Adrenal gland (tissue), 12 donors: Measurements from ENCODE around the gene EPC1. TPM values are rescaled to one million over a fixed set of nuclear protein-coding genes. Genes with fewer than 3 reads are reported as not detected.
A peak's percentile ranks its signal among the peaks of the same experiment; 100 is the strongest.

Experiments used
- DNase-seq, 7 donors: peaks; one replicate each; pipeline ENCODE4 v3.0.0-alpha.2; 2019 to 2020
- H3K27ac ChIP-seq, 5 donors: fragments of 200-600 bp; sonication (generic) in 4 of 5; 1 replicate in 3 of 5; 2 replicates in 2 of 5; pipeline versions ENCODE4 v1.5.1 to v1.8.0; 2016 to 2020; ENCODE audit warnings: mild to moderate bottlenecking in 1 of 5
- H3K27me3 ChIP-seq: fragments of 200-600 bp; 2 replicates; pipeline ENCODE4 v1.8.0; 2021
- H3K36me3 ChIP-seq, 2 donors: fragments of 200-600 bp; replicated peaks in 1 of 2; 1 replicate in 1 of 2; 2 replicates in 1 of 2; pipeline versions ENCODE4 v1.5.1 to v1.8.0; 2018 to 2022
- H3K4me1 ChIP-seq, 2 donors: fragments of 200-600 bp; replicated peaks in 1 of 2; 1 replicate in 1 of 2; 2 replicates in 1 of 2; pipeline versions ENCODE4 v1.5.1 to v1.8.0; 2018 to 2021
- H3K4me3 ChIP-seq, 4 donors: fragments of 200-600 bp; sonication (generic) in 3 of 4; one replicate each; pipeline ENCODE4 v1.5.1; 2016 to 2018
- H3K9me3 ChIP-seq, 3 donors: fragments of 200-600 bp; sonication (generic) in 1 of 3; replicated peaks in 1 of 3; 1 replicate in 2 of 3; 2 replicates in 1 of 3; pipeline versions ENCODE4 v1.5.1 to v1.8.0; 2016 to 2021
- CTCF ChIP-seq, 6 experiments: fragments of 450-650 bp in 4 of 6; fragments of 200-600 bp in 2 of 6; sonication (generic) in 1 of 6; IDR thresholded peaks; 1 replicate in 5 of 6; 2 replicates in 1 of 6; pipeline versions ENCODE4 v1.5.1 to v1.8.0; 2016 to 2021; ENCODE audit warnings: antibody characterized with exemption in 6 of 6, mild to moderate bottlenecking in 2 of 6, moderate library complexity in 1 of 6
- POLR2A ChIP-seq, 2 donors: fragments of 450-650 bp; IDR thresholded peaks; one replicate each; pipeline ENCODE4 v1.6.1; 2017; ENCODE audit warnings: antibody characterized with exemption in 2 of 2, mild to moderate bottlenecking in 2 of 2, moderate library complexity in 1 of 2
- WGBS, 4 donors: extraction: QIAGEN DNeasy Blood & Tissue Kit in 2 of 4; methylation state at CpG; one replicate each; pipeline versions ENCODE4 v1.1.5 to v1.1.7; 2013 to 2017; 5-methylcytosine and 5-hydroxymethylcytosine counted together
- intact Hi-C, 2 donors: fragments of 100-400 bp; cut with DNase I; formaldehyde crosslinking; loops; one replicate each; pipeline versions ENCODE4 v1.14.1 to v1.15.0; 2022 to 2023
- polyA plus RNA-seq, 3 donors: library from polyadenylated mRNA; stranded (reverse); fragments of 200-250 nt in 2 of 3; fragments of 350-450 nt in 1 of 3; fragmentation: Illumina TruSeq in 1 of 3; extraction: RNeasy Lipid Tissue Mini Kit (QIAGEN cat#74804) in 1 of 3; gene quantifications; one replicate each; pipeline ENCODE4 v1.2.3, GENCODE V29; 2013 to 2014
- total RNA-seq, 9 donors: library from RNA; depleted of rRNA in 4 of 9; stranded (reverse); fragments of >200 nt in 4 of 9; fragments of 120-200 nt in 1 of 9; fragmentation: NEBNext Ultra II Directional in 1 of 9; extraction: Animal tissue kit (Norgen Biotek cat#: 25700) in 1 of 9; gene quantifications; one replicate each; pipeline versions ENCODE4 v1.1.0 to v1.2.4, GENCODE V29; 2013 to 2023
- donor health status: healthy with polysubstance abuse.
- donor health status: Bipolar disorder and iron deficiency.
- donor health status: DM: yes; HTN: yes; CAD: no.
- donor health status: DM: no; HTN: no; CAD: no.
- donor health status: DM: no; HTN: no; CAD: no.
- donor health status: DM: yes; HTN: yes; CAD: no.

The EPC1 gene
- total and polyA plus RNA-seq, 12 donors = 10.9 to 43.6 (median 24.4) TPM

GRCh38 chr10:32273336-32273735, 73.6 kb downstream of the EPC1 start:
- no peak for DNase-seq
- Histone ChIP-seq H3K27ac (no peak overlapping the region), H3K36me3 (peaks cover 0 to 47% of the 10 kb centered on the region in 2 donors), H3K4me1 (peaks cover 0 to 29% of the 10 kb centered on the region in 2 donors), H3K27me3 (no peaks in the 10 kb centered on the region), H3K4me3 (no peak overlapping the region), H3K9me3 (no peaks in the 10 kb centered on the region)
- intact Hi-C loops = no loop called here
- 66 to 79% (median 73%) methylated on average over 1 of the region's 1 CpG for WGBS, 4 donors
- TF ChIP-seq POLR2A (IDR thresholded peaks at IDR 0.05) (no peak), CTCF (IDR thresholded peaks at IDR 0.05) (no peak)

- Histone ChIP-seq H3K36me3 (peaks cover 0 to 57% of the 10 kb centered on the region in 2 donors), H3K27me3 (no peaks in the 10 kb centered on the region), H3K27ac (no peak overlapping the region), H3K4me3 (no peak overlapping the region), H3K4me1 (peaks cover 0 to 29% of the 10 kb centered on the region in 2 donors), H3K9me3 (no peaks in the 10 kb centered on the region)
- intact Hi-C loops = no loop called here
- 51 to 65% (median 54%) methylated on average over 3 of the region's 3 CpGs for WGBS, 4 donors
- TF ChIP-seq POLR2A (IDR thresholded peaks at IDR 0.05) = no peak
- TF ChIP-seq CTCF (IDR thresholded peaks at IDR 0.05) = no peak
- peak in 2 of 7 donors; percentile 43 to 44 for DNase-seq
Measured at GRCh38 chr10:32271617-32272016, 75.3 kb downstream of the EPC1 start.

GRCh38 chr10:32269343-32270100, 77.4 kb downstream of the EPC1 start:
- TF ChIP-seq CTCF (IDR thresholded peaks at IDR 0.05) = no peak
- TF ChIP-seq POLR2A (IDR thresholded peaks at IDR 0.05) = no peak
- WGBS, 4 donors = 85 to 95% (median 93%) methylated on average over 2 of the region's 2 CpGs
- intact Hi-C loops = no loop called here
- no peaks in the 10 kb centered on the region for H3K9me3 ChIP-seq
- H3K27me3 ChIP-seq = no peaks in the 10 kb centered on the region
- H3K4me1 ChIP-seq = peaks cover 0 to 24% of the 10 kb centered on the region in 2 donors
- no peak overlapping the region for H3K4me3 ChIP-seq
- DNase-seq = no peak
- H3K36me3 ChIP-seq = peaks cover 0 to 57% of the 10 kb centered on the region in 2 donors
- H3K27ac ChIP-seq = no peak overlapping the region

- Histone ChIP-seq H3K9me3 (no peaks in the 10 kb centered on the region), H3K27ac (no peak overlapping the region), H3K36me3 (peaks cover 0 to 57% of the 10 kb centered on the region in 2 donors), H3K4me1 (peaks cover 0 to 21% of the 10 kb centered on the region in 2 donors), H3K27me3 (no peaks in the 10 kb centered on the region), H3K4me3 (no peak overlapping the region)
- DNase-seq = no peak
- WGBS, 4 donors = 83 to 90% (median 87%) methylated on average over 4 of the region's 4 CpGs
- intact Hi-C loops = no loop called here
- TF ChIP-seq CTCF (IDR thresholded peaks at IDR 0.05) = no peak
- TF ChIP-seq POLR2A (IDR thresholded peaks at IDR 0.05) = no peak
Measured at GRCh38 chr10:32268788-32269187, 78.2 kb downstream of the EPC1 start.
